ENCODE data around the gene DNAJC13.

GRCh38 chr3:132561003-132561402 lies 143.7 kb downstream of the DNAJC13 start:
- TF ChIP-seq, protein P1, sequence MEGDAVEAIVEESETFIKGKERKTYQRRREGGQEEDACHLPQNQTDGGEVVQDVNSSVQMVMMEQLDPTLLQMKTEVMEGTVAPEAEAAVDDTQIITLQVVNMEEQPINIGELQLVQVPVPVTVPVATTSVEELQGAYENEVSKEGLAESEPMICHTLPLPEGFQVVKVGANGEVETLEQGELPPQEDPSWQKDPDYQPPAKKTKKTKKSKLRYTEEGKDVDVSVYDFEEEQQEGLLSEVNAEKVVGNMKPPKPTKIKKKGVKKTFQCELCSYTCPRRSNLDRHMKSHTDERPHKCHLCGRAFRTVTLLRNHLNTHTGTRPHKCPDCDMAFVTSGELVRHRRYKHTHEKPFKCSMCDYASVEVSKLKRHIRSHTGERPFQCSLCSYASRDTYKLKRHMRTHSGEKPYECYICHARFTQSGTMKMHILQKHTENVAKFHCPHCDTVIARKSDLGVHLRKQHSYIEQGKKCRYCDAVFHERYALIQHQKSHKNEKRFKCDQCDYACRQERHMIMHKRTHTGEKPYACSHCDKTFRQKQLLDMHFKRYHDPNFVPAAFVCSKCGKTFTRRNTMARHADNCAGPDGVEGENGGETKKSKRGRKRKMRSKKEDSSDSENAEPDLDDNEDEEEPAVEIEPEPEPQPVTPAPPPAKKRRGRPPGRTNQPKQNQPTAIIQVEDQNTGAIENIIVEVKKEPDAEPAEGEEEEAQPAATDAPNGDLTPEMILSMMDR (IDR thresholded peaks at IDR 0.05 in 2 of 3, conservative IDR thresholded peaks at IDR 0.05 in 1 of 3; ENCODE audit: borderline replicate concordance in 1 of 3, insufficient read depth in 1 of 3, low read depth in 2 of 3, low read length in 2 of 3): no peak
- TF ChIP-seq POLR2AphosphoS5 (IDR thresholded peaks at IDR 0.05; ENCODE audit: low read depth, low read length) (no peak), SRF (IDR thresholded peaks at IDR 0.05; ENCODE audit: low read depth) (no peak), RAD21 (IDR thresholded peaks at IDR 0.05; ENCODE audit: low read depth) (no peak), EZH2phosphoT487 (IDR thresholded peaks at IDR 0.05; ENCODE audit: borderline replicate concordance) (no peak), FOSL1 (IDR thresholded peaks at IDR 0.05; ENCODE audit: low read depth) (no peak), CBX3 (IDR thresholded peaks at IDR 0.05; ENCODE audit: low read depth) (no peak), YY1 (IDR thresholded peaks at IDR 0.05; ENCODE audit: extremely low read depth, insufficient replicate concordance, low read depth, low read length) (no peak)
- TF ChIP-seq, protein P2, sequence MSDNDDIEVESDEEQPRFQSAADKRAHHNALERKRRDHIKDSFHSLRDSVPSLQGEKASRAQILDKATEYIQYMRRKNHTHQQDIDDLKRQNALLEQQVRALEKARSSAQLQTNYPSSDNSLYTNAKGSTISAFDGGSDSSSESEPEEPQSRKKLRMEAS (IDR thresholded peaks at IDR 0.05): no peak
